ENCODE results near the gene SPINT1.

SPINT1 gene

DNA sequence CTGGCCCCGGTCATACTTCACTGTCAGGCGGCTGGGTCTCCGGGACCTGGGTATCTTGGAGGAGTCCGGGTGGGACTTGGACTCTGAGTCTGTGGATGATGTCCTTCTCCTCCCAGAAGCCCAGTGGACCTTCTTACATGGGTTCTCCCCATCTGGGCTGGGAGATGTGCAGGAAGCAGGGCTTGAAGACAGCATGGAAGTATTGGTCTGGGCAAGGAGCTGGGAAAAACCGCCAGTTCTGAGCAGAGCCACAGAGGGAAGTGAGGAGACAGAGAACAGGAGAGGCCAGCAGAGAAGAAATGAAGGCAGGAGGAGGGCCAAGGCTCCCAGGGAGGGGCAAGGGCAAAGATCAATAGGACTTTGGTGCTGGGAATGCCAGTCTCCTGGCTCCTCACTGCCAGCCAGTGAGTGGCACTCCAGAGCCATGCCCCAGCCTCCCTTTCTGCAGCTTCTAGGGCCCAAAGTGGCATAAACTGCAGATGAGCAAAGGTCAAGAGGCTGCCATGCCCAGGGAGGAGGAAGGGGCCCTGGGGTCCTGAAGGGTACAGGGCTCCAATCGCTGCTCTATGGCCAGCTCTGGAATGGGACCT is 15.3 kb upstream of the SPINT1 start, which contains the start of gene PPP1R14D:
Gene PPP1R14D, minus strand, starts transcription at position 262 of the 590 bp plus-strand sequence. Its CDS starts 67 bp downstream, at position 195.
- DNase-seq (ENCODE audit: low read depth) = no peak

DNA sequence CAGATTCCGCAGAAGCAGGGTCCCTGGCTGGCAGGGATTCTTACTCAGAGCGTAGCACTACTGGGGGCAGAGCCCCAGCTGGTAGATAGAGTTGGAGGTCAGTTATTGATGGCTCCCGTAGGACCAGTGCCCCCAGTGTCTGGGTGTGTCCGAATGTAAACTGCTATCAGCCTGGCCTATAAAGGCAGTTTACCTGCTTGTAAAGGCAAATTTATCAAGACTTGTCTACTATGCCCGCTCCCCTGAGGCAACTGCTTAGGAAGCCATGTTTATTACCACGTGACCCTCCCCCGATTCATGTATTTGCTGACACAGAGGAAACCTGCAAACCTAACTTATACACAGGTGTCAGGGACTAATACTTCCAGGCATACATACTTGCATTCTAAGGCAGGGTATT is 14.7 kb upstream of the SPINT1 start:
- DNase-seq (ENCODE audit: low read depth) = no peak

DNA sequence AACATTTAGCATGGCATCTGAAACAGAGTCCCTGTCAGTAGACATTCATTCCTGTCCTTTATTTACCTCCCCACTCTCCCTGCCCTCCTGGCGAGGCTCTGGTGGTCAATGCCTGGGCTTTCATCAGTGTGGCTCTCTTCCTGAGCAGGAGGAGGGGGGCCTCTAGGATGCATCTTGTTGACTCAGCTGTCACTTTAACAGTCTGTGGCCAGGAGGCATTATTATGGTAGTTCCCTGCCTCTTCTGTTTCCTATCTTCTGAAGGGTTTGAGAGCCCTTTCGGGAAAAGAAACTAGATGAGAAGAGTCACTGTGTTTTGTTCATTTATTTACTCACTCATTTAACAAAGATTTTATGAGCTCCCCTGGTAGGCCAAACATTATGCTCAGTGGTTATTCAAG is 13.0 kb upstream of the SPINT1 start:
- no peak for DNase-seq (ENCODE audit: low read depth)

DNA sequence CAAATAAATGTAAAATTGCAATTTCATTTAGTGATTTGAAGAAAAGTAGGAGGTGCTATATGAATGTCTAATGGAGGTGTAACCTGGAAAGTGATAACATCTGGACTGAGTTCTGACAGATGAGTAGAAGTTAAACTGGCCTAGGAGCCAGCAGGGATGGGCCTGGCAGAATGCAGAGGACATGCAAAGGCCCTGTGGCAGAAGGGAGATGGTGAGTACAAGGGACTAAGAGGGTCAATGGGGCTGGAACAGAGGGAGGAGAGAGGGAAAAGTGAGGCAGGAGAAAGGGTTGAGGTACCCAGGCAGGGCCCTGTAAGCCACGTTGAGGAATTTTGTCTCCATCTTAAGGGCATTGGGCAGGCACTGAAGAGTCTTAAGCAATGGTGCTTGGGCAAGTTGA is 12.0 kb upstream of the SPINT1 start:
- DNase-seq (ENCODE audit: low read depth) = no peak

DNA sequence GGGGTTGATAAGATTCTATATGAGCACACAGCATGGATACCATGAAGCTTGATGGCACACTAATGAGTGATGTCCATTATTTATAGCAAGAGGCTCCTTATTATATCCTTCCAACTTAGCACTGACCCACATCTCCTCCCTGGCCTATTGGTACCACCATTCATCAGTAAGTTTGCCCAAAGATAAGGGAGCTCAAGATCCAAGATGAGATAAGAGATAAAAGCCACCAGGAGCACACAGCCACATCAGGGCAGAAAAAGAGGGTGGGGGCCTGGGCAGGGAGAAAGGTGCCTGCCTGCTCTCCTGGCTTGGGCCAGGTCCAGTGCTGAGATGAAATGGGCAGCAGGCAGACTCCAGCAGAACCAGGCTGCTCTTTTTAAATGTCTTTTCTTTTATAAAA is 10.9 kb upstream of the SPINT1 start:
- no peak for DNase-seq (ENCODE audit: low read depth)

DNA sequence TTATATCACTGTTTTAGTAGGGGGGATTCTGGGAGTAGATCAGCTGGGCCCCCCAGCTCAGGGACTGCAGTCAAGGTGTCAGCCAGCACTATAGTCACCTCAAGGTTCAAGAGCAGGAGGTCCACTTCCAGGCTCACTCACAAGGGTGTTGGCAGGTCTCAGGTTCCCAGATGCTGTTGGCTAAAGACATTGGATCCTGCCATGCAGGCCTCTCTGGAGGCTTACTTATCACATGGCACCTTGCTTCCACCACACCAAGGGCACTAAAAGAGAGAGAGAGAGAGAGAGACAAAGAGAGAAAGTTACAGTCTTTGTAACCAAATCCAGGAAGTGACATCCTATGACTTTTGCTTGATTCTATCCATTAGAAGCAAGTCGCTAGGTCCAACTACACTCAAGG is 7.8 kb upstream of the SPINT1 start:
- DNase-seq (ENCODE audit: low read depth) = no peak

DNA sequence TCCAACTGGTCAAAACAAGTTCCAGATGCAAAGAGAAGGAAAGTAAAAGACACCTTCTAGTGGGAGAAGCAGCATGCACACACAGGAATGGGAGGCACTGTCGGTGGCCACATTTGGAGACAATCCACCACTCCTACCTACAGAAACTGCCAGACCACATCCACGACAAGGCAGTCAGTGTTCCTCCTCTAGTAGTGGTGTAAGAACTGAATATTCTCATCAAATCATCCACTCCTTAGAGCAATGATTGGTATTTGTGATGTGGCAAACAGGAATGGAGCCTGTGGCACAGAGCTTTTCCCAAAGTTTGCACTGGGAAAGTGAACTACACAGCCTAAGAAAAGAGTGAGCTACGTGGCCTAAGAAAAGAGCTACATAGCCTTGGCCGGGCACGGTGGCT is 5.1 kb upstream of the SPINT1 start:
- DNase-seq (ENCODE audit: low read depth) = no peak

DNA sequence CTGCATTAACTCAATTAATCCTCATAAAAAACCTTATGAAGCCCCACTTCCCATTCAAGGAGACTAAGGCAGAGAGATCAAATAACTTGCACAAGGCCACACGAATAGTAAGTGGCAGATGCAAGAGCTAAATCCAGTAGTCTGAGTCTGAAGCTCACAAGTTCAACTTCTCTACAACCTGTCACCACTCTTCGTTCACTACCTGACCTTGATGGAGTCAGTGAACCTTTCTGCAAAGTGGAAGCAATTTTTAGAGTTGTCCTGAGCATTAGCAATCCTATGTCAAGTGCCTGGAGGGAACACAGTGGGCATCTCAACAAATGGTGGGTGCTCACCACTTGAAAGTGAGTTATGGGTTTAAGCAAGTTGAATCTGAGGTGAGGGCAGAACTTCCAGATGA is 2.1 kb upstream of the SPINT1 start:
- no peak for DNase-seq (ENCODE audit: low read depth)

DNA sequence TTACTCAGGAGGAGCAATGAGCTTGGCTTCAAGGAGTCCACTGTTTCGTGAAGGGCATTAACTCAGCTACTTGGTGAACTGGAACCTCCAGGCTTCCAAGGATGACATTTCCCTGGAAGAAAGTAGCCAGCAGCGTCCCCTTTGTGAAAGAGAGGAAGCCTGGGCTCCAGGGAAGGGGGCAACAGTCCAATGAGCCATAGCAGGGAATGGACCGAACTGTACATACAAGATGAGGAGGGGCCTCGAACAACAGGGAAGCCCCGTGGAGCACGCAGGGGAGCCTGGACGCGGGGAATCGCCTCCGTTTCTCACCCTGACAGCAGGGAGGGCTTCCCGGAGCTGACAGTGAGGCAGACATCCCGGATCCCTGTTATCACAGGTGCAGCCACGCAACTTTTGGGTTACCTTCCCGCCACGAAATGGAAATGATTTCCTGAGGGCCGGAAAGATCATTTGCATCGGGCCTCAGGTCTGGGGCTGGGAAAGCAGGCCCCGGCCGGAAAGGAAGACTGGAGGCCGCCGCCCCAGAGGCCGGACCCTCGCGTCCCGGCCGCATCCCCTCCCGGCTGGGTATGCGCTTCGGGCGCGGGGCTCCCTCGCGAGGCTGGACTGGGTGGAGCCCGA is 475 bp upstream of the SPINT1 start:
- DNase-seq (ENCODE audit: low read depth) = no peak

DNA sequence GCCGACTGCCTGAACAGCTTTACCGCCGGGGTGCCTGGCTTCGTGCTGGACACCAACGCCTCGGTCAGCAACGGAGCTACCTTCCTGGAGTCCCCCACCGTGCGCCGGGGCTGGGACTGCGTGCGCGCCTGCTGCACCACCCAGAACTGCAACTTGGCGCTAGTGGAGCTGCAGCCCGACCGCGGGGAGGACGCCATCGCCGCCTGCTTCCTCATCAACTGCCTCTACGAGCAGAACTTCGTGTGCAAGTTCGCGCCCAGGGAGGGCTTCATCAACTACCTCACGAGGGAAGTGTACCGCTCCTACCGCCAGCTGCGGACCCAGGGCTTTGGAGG is 815 bp downstream of the SPINT1 start:
- DNase-seq (ENCODE audit: low read depth) = no peak

DNA sequence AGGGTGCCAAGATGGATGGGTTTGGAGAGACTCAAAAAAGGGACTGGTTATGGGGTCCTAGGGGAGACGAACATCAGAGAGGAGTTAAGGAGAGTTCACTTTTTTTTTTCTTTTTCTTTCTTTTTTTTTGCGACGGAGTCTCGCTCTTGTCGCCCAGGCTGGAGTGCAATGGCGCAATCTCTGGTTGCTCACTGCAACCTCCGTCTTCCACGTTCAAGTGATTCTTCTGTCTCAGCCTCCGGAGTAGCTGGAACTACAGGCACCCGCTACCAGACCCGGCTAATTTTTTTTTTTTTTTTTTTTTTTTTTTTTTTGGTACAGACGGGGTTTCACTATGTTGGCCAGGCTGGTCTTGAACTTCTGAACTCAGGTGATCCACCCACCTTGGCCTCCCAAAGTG is 1.2 kb downstream of the SPINT1 start:
- no peak for DNase-seq (ENCODE audit: low read depth)

DNA sequence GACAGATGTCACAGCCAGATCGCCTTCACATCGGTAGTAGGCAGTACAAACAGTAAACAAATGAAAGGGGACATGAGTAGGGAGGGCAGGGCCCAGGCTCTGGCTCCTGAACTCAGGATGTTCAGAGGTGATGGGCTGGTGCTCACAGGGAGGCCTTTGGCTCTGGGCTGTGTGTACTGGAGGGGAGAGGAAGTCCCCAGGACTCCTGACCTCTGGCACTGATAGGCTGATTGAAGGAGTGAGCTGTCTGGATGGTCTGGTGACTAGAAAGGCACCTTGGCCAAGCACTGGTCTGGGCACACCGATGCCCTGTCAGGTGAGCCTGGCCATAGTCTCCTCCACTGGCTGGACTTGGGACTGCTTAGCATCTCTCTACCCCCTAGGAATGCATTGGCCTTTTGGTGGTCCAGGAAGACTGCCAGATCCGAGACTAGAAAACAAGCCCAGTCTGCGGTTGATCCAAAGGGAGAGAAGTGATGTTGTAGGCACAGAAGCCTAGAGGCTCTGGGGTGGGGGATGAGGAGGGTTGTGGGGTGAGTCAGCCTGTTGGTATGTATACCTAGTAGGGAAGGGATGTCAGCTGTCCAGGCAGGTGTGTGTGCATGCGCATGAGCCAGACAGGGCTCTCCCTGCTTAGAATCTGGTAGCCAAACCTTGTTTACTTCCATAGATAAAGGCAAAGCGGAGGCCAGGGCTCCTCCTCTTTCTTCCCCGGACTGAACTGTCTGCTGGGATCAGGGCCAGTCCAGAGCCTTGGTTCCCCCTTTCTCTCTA is 1.9 kb downstream of the SPINT1 start:
- no peak for DNase-seq (ENCODE audit: low read depth)

DNA sequence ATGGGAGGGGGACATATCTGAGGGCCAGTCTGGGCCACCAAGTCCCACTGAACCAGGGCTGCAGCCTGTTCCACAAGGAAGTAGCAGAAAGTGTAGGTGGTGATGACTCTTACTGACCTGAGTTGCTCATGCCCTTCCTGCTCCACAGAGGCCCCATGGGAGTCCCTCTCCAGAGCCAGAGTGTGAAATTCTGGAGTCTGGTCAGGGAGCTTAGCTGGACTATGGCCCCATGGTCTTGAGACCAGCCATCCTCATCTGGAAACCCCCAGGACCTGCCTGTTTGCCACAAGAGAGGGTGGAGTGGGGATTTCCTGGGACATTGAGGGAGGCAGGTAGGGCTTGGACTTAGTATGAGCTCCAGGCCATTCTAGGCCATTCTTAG is 3.0 kb downstream of the SPINT1 start:
- DNase-seq (ENCODE audit: low read depth) = no peak

DNA sequence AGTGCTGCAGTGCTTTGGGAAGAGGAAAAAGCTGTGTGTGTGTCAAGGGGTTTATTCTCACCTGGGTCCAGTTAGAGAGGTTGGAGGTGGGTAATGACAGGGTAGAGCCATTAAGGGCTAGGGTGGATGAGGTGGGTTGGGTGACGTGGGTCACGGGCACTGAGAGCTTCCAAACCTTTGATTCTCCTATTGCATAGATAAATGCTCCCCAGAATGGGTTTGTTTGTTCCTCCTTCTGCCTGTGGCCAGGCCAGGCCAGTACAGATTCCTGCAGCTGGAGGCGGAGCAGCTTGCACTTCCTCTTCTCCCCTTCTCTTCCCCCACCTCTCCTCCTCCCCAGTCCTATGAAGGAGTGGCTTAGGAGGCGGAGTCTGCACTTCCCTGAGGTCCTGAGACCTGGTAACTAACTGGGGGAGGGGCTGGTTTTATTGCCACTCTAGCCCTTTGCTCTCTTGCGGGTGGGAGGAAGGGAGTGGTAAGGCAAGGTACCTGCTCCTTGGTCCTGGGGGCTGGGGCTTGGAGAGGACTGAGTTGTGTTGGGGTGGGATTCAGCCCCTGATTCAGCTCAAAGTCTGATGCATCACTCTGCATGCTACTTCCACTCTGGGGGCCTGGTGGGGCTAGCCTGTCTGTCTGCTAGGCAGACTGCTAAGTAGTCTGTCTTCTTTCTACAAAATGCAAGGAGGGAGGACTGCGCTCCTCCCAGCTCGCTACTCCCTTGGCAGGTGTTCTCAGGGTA is 3.5 kb downstream of the SPINT1 start:
- DNase-seq (ENCODE audit: low read depth) = peak; percentile 84

DNA sequence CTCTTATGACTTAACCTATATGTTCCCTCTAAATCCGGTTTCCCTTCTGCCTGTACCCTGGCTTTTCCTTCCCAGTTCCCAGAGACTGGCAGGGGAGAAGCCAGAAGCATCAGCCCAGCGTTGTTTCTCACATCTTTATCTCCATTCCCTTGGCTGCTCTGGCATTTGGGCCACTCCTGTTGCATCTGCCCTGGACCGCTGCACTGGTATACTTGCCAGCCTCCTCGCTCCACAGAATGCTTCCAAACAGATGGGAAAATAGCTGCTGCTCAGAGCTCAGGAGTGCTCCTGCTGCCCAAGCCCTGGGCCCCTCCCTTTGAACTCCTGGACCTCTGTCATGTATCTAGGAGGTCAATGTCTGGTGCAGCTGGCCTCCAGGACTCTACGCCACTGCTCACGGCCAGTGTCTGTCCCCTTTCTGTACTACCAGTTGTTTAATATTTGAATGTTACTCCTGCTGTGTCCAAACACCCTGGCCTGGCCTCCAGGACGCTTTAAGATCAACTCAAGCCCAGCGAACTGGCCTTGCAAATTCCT is 6.8 kb downstream of the SPINT1 start:
- DNase-seq (ENCODE audit: low read depth) = no peak

DNA sequence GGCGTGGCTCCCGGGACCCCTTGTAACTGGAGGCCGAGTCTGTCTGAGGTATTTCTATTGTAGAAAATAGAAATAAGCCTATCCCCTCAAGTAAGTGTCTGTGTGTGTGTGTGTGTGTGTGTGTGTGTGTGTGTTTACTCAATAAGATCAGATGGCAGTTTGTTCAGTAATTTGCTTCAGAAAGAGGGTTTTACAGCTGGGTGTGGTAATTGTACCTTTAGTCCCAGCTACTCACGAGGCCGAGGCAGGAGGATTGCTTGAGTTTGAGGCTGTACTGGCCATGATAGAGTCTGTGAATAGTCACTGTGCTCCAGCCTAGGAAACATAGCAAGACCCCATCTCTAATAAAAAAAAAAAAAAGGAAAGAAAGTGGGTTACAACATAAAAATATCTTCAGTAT is 8.7 kb downstream of the SPINT1 start:
- DNase-seq (ENCODE audit: low read depth) = no peak

DNA sequence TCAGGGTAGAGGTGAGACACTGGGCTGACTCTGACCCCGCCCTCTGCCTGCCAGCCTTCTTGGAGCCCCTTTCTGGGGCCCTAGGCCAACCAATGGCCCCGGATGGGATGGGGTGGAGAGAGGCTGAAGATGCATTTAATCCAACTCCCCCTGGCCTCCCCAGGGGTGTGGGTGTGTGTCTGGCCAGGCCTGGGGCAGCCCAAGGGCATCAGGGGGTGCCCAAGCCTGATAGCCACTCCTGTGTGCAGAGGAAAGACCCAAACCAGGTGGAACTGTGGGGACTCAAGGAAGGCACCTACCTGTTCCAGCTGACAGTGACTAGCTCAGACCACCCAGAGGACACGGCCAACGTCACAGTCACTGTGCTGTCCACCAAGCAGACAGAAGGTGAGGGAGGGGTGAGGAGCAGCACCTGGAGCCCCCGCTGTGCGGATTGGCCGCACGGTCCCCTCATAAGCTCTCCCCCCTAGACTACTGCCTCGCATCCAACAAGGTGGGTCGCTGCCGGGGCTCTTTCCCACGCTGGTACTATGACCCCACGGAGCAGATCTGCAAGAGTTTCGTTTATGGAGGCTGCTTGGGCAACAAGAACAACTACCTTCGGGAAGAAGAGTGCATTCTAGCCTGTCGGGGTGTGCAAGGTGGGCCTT is 9.5 kb downstream of the SPINT1 start:
- no peak for DNase-seq (ENCODE audit: low read depth)

DNA sequence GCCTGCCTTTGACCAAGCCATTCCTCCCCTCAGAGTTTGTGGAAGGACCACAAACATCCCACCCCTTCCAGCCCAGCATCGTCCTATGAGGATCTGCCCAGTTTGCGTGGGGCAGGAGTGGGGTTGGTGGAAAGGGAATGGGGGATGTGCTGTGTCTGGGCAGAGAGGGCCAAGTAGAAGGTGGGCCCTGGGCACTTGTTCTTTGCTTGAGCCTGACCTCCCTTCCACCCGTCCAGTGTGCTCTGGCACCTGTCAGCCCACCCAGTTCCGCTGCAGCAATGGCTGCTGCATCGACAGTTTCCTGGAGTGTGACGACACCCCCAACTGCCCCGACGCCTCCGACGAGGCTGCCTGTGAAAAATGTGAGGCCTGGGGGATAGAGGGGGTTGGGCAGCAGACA is 10.3 kb downstream of the SPINT1 start:
- DNase-seq (ENCODE audit: low read depth) = no peak

DNA sequence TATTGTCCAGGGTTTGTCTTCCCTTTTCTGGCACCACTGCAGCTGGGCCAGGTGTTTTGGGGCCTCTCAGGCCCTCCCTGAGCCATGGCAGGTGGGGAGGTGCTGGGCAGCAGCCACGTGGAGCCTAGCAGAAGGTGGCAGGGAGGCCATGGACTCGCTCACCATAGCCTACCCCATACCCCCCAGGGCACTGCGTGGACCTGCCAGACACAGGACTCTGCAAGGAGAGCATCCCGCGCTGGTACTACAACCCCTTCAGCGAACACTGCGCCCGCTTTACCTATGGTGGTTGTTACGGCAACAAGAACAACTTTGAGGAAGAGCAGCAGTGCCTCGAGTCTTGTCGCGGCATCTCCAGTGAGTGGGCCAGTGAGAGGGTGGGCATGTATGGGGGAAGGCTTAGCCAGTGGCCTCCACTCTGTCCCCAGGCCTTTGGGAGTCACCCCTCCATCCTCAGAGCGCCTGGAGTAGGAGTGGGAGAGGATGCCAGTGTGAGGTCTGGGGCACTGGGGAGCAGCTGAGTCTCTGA is 11.9 kb downstream of the SPINT1 start:
- no peak for DNase-seq (ENCODE audit: low read depth)

DNA sequence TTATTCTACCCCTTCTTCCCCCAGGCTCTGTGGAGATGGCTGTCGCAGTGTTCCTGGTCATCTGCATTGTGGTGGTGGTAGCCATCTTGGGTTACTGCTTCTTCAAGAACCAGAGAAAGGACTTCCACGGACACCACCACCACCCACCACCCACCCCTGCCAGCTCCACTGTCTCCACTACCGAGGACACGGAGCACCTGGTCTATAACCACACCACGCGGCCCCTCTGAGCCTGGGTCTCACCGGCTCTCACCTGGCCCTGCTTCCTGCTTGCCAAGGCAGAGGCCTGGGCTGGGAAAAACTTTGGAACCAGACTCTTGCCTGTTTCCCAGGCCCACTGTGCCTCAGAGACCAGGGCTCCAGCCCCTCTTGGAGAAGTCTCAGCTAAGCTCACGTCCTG is 12.9 kb downstream of the SPINT1 start:
- DNase-seq (ENCODE audit: low read depth) = no peak

DNA sequence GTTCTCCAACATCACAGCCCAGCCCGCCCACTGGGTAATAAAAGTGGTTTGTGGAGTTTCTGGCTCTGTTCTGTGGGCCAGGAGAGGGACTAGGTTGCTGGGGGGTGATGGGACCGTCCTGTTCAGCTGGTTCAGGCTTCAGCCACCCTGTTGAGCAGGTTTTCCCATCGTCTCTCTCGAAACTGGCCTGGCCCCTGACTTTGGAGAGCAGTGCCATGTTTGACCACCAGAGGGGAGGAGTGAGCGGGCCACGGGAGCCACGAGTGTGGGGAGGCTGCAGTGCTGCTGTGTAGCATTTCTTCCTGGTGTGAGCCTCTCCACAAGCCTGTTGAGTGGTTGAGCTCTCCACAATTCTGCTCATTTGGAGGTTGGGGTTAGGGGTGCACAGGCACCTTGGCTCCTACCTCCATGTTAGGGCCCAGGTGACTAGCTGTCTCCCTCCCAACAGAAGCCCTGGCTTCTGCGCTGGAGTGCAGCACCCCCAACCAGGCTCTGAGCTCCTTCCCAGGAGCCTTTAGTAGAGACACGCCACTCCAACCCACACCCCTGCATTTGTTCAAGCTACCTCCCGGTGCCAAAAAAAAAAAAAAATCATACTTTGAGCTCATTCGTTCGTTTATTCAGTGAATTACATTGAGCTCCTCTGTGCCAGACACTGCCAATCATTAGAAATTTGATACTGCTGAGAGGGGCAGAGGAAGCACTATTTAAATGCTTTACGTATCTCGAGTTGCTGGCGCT is 13.9 kb downstream of the SPINT1 start:
- DNase-seq (ENCODE audit: low read depth) = no peak
